Astrocyte (in vitro differentiated cells and primary cell): ENCODE data around the gene GALK2.

Experiments used
- CTCF ChIP-seq: IDR thresholded peaks from 2 replicates; pipeline ENCODE4 v1.5.1; 2011; ENCODE audit warnings: low read depth, mild to moderate bottlenecking, inconsistent platforms, low read length, moderate library complexity; ENCODE audit not compliant: insufficient read depth
- EZH2 ChIP-seq: IDR thresholded peaks from 2 replicates; pipeline ENCODE4 v1.6.1; 2012; ENCODE audit warnings: mild to moderate bottlenecking, low read length, inconsistent platforms; ENCODE audit not compliant: insufficient read depth

GRCh38 chr15:49171790-49172189, 1.7 kb downstream of the GALK2 start:
- TF ChIP-seq CTCF (no peak), EZH2 (no peak)
